ENCODE results near the gene RIMBP2.

Gene RIMBP2

GRCh38 chr12:130477701-130478100, 238.4 kb downstream of the RIMBP2 start:
- no peak for DNase-seq

DNA sequence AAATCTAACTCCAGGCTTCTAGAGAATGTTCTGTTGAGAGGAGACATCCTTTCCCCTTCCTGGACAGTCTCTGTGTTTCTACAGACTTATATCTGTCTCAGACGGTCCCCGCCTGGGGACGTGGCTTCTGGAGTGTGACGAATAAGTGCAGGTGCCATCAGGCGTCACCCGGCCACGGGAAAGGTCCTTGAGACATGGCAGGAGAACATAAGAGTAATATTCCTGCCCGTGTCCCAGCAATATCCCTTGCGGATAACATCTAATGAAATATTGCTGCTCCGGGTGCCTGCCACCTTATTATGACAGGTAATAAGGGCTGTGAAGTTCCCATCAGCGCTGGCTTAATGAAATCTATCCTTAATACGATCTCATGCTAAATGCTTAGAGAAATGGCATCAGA, 238.8 kb downstream of the RIMBP2 start:
- no peak for DNase-seq

DNA sequence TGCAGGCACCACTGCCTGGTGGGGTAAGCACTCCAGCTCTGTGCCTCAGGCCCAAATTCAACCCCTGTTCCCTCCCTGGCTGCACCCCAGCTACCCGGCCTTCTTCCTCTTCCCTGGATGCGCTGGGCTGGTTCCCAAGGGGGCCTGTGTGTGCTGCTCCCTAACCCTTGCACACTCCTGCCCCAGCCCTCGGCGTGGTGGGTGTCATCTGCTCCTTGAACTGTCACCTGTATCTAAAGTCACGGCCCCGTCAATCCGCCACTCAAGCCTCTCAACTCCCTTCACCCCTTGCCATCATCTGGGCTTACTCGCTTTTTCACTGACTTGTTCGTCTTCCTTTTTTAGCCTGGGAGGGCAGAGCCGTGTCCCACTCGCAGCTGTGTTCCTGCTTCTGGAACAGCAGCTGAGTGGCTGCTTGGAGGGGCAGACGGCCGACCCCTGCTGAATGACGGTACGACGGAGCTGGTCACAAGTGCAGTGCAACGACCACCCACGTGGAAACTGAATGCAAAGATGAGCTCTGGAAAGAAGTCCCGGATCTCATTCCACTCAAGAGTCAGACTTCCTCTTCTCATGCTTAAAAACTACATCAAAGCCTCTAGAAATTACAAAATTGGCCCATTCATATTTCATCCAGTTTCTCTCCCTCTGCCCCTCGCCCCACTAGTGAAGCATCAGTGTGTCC, 239.5 kb downstream of the RIMBP2 start:
- DNase-seq = no peak

DNA sequence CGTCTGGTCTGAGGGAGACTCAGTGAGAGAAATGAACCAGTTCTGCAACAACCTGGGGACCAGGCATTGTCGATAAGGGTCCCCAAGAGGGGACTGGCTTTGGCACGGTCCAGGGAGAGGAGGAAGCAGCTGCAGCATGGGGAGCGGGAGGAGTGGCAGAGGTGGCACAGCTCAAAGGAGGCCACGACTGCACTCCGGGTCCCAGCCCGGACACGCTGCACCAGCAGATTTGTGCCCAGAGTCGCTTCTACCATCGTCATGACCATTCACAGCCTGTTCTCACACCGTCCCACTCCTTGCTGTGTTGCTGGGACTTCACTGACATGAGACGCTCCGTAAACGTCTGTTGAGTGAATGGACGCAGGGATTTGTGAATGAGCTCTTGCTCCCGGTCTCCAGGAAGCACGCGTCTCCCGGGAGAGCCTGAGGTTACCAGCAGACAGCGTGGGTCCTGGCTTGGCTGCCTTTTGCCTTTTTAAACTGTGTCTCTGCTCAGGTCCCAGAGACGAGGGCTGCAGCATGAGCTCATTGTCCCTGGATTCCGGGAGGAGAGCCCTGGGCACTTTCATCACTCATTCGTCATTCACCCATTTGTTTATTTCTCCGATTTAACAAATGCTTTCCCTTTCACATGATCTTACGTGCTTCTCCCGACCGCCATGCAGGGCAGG, 241.4 kb downstream of the RIMBP2 start:
- DNase-seq = no peak

DNA sequence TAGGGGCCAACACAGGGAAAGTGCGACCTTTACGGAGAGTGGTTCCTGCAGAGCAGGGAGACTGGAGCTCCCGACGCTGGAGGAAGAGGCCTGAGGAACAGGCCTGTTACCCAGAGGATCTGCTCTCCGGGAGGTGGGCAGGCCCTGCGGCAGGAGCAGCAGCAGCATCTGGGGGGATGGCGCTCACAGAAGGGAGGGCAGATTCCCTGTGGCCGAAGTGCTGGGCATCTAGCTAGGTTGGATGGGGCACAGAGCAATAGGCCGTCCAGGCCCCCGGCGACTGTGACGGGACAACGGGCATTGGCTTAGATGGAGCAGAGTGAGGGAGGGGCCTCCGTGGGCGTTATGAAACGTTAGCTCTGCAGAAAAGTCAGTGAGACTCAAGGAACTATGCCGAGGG, 242.8 kb downstream of the RIMBP2 start:
- DNase-seq = no peak

DNA sequence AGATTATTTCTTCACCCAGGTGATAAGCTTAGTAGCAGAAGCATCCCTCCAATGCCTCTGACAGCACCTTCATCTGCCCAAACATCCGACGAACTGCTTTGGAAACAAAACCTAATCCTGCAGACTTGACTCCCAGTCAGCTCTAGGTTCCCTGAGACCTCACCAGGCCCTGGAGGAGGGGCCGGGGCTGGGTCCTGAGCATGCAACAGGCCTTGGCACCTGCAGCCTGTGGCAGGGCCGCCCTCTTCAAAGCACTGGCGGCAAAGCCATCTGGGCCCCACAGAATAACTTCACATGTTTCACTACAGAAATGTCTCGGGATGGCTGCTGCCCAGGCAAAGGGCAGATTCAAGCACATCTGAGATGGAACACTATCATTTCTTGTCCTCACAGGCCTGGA, 245.1 kb downstream of the RIMBP2 start:
- no peak for DNase-seq

GRCh38 chr12:130469552-130469951, 246.5 kb downstream of the RIMBP2 start:
- DNase-seq = no peak

GRCh38 chr12:130468700-130469245, 247.3 kb downstream of the RIMBP2 start:
- no peak for DNase-seq

GRCh38 chr12:130468186-130468585, 247.9 kb downstream of the RIMBP2 start:
- DNase-seq = no peak

DNA sequence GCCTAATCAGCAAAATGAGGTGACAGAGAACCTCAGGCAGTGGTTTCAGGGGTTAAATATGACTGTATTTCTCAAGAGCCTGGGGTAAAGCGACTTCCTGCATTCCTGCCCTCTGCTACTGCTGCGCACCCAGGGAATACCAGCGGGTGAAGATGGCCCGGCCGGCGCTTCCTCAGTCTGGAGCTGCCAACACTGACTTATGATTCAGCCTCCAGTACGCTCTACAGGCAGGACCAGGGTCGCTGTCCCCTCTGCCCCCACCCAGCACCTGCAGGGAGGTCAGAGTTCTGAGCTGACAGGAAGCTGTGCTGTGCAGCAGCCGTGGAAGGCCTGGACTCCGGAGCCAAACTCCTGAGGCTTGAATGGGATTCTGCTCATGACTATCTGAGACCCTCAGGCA, 250.5 kb downstream of the RIMBP2 start:
- no peak for DNase-seq

DNA sequence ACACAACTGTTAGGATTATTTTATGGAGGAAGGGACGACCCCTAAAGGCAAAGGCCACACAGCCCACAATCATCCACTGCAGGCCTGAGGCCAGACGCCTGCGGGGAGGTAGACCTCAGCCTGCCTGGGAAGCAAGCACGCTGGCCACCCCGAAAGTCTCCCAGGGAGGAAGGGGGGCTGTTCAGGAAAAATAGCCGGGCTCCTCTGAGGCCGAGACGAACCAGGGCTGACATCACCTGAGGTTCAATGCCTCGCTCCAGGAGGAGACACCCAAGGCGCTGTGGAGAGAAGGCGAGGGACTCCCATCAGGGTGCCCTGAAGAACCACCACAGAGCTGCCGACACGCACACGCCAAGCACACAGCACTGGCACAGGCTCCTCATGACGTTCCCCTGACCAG, 251.1 kb downstream of the RIMBP2 start:
- no peak for DNase-seq

DNA sequence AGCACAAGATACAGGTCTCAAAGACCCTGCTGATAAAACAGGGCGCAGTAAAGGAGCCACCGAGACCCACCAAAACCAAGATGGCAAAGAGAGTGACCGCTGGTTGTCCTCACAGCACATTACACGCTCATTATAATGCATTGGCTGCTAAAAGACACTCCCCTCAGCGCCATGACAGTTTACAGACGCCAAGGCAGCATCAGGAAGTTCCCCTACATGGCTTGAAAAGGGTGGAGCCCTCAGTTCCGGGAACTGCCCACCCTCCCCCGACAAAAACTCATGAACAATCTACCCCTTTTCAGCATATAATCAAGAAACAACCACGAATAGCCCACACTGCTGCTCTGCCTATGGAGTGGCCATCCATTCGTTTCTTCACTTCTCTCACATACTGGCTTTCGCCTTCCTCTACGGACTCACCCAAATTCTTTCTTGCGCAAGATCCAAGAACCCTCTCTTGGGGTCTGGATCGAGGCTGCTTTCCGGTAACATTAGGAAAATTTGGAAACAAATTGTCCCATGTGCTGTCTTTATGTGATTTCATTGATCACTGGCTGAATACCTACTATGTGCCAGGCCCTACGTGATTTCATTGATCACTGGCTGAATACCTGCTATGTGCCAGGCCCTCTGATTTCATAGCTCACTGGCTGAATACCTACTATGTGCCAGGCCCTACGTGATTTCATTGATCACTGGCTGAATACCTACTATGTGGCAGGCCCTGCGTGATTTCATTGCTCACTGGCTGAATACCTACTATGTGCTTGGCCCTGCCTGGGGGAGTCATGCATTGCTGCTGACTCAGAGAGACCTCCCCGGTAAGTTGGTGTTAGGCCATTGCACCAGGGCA, 252.1 kb downstream of the RIMBP2 start:
- DNase-seq = no peak

- DNase-seq = peak; percentile 80
Measured at GRCh38 chr12:130463275-130463658, 252.8 kb downstream of the RIMBP2 start.

GRCh38 chr12:130462558-130463274, 253.4 kb downstream of the RIMBP2 start:
- no peak for DNase-seq

DNA sequence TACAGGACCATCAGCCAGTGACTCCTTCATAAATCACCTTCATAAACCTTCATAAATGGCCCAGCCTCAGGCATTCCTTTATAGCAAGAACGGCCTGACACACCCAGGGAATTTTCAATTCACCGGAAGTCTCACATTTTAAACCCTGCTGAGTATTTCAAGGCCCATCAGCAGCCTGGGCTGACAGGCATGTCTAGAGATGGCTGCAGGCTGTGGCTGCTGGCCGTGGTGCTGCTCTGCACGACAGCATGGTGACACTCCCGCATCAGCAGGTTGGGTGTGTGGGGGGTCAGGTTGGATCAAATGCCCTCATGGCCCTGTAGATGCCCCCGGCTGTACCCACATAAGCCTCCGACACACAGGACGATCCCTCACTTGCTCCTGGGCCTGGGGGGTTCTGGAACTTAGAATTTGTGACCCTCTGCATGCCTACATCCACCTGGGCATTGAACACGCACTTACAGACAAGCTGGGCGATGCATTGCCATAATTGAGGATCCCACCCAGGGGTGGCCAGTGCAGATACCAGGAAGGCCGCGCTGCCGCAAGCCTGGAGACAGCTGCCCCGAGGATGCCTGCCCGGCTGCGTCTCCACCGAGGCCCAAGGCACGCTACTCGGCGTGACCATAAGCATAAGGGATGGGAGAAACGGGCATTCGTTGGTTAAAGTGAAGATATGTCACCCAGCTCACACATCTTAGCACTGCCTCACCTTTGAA, 254.1 kb downstream of the RIMBP2 start:
- no peak for DNase-seq

DNA sequence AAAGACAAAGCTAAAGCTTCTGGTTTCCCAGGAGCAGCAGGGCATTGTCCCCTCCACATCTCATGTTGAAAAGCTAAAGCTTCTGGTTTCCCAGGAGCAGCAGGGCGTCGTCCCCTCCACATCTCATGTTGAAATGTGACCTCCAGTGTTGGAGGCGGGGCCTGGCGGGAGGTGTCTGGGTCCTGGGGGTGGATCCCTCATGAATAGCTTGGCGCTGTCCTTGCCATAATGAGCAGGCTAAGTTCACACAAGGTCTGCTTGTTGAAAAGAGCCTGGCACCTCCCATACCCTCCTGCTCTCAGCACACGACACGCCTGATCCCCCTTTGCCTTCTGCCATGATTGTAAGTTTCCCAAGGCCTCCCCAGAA, 254.7 kb downstream of the RIMBP2 start:
- no peak for DNase-seq

DNA sequence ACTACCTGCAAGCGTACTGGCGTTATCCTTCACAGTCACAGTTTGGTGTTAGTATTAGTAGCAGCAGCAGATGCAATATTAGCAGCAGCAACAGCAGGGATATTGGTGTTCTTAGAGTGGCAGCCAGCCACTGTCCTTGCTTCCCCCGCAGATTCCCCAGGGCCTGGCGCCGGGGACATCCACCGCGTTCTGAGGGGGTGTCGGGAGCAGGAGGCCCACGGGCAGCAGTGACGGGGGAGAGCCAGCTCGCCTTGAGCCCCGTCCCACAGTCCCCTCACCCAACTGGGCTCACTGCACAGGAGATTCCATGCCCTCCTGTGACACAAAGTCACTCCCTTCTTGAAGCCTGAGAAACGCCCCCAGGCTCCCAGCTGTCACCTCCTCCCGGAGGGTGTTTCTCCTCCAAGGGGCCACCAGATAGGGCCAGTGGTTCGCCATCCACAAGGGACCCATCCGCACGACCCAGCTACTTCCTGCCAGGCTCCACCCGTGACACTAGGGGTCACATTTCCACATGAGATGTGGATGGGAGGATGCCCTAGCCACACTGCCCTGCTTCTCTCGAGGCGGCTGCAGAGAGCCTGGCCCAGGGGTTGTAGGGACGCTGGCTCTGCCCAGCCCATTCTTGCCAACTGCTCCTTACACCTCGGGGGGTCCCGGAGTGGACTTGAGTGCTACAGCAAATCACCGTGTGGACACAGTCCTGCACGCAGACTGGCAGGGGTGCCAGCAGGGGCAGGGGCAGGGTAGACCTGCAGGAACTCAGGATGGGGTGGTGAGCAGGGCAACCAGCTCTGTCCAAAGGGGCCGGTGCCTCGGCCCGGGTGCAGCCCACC, 255.3 kb downstream of the RIMBP2 start:
- DNase-seq = no peak

GRCh38 chr12:130459916-130460315, 256.2 kb downstream of the RIMBP2 start:
- no peak for DNase-seq

GRCh38 chr12:130458341-130458740, 257.8 kb downstream of the RIMBP2 start:
- no peak for DNase-seq

GRCh38 chr12:130457215-130457614, 258.9 kb downstream of the RIMBP2 start:
- DNase-seq = no peak
